HCT116 (cell line): ENCODE results near the gene EIF3I. TPM values are rescaled to one million over a fixed set of nuclear protein-coding genes. Genes with fewer than 3 reads are reported as not detected.

ENCODE experiments used
- ATAC-seq: fragments of 200-7000 bp; cut with Tn5 transposase; 2 replicates; pipeline ENCODE4 v1.9.1; 2020; ENCODE audit warnings: mild to moderate bottlenecking, moderate library complexity
- BruUV-seq: library from RNA; stranded (reverse); fragments of 400-500 nt; replicated peaks from 2 replicates; lab custom pipeline; 2021; lab: Mats Ljungman, UMichigan
- CTCF ChIA-PET: fragments of 300-600 bp; sonication (Branson Sonifier 250); formaldehyde crosslinking; loops from one replicate; lab custom pipeline; 2021; ENCODE audit warnings: antibody characterized with exemption; lab: Charles Lee
- POLR2A ChIA-PET: fragments of 300-600, 350-600 bp; sonication (Branson Sonifier 250); formaldehyde crosslinking; loops from one replicate; lab custom pipeline; 2021; ENCODE audit warnings: antibody characterized with exemption; lab: Charles Lee
- RAD21 ChIA-PET, 2 experiments: fragments of 300-600 bp; sonication (Branson Sonifier 250); formaldehyde crosslinking; loops; one replicate each; lab custom pipeline; 2023; ENCODE audit warnings: low total read pairs in 2 of 2; ENCODE audit not compliant: uncharacterized antibody in 2 of 2, unreplicated experiment in 2 of 2, low non-redundant PET in 1 of 2; lab: Charles Lee
- DNase-seq: peaks from one replicate; pipeline ENCODE4 v3.0.0-alpha.2; 2010; ENCODE audit warnings: low read depth, low spot score
- H2AFZ ChIP-seq: fragments of 200-600 bp; shearing (Covaris generic), sonication (generic); 2 replicates; pipeline ENCODE4 v1.6.1; 2017; ENCODE audit warnings: low read depth, mixed run types, mixed read lengths, antibody characterized with exemption, low read length; ENCODE audit not compliant: poor library complexity, severe bottlenecking
- H3K27ac ChIP-seq: 2 replicates; pipeline ENCODE4 v1.5.1; 2012; ENCODE audit warnings: low read depth, low read length
- H3K27me3 ChIP-seq: fragments of 200-600 bp; sonication (generic); 2 replicates; pipeline ENCODE4 v1.6.1; 2016; ENCODE audit warnings: mixed run types, low read length, mixed read lengths; ENCODE audit not compliant: insufficient read depth
- H3K36me3 ChIP-seq, 2 experiments: fragments of 200-500 bp in 1 of 2; fragments of 200-600 bp in 1 of 2; sonication (Bioruptor generic) in 1 of 2; sonication (generic) in 1 of 2; 2 replicates each; pipeline versions ENCODE4 v1.5.1 to v1.6.1; 2014 to 2016; ENCODE audit warnings: low read length in 2 of 2, inconsistent platforms in 1 of 2, mixed read lengths in 1 of 2, mixed run types in 1 of 2; ENCODE audit not compliant: insufficient read depth in 2 of 2, control insufficient read depth in 1 of 2
- H3K4me1 ChIP-seq, 2 experiments: fragments of 200-600 bp in 1 of 2; sonication (generic) in 1 of 2; 2 replicates each; pipeline versions ENCODE4 v1.5.1 to v1.6.1; 2012 to 2017; ENCODE audit warnings: low read length in 2 of 2, inconsistent platforms in 1 of 2, mild to moderate bottlenecking in 1 of 2, mixed read lengths in 1 of 2, mixed run types in 1 of 2, moderate library complexity in 1 of 2; ENCODE audit not compliant: insufficient read depth in 2 of 2, control insufficient read depth in 1 of 2
- H3K4me2 ChIP-seq: fragments of 200-600 bp; sonication (generic); 2 replicates; pipeline ENCODE4 v1.6.1; 2017; ENCODE audit warnings: mixed run types, low read length, mixed read lengths
- H3K4me3 ChIP-seq, 2 experiments: fragments of 200-600 bp in 1 of 2; sonication (generic) in 1 of 2; replicated peaks in 1 of 2; 2 replicates each; pipeline ENCODE4 v1.5.1; 2011 to 2016; ENCODE audit warnings: low read length in 2 of 2, control low read depth in 1 of 2, low read depth in 1 of 2, mild to moderate bottlenecking in 1 of 2, mixed read lengths in 1 of 2, mixed run types in 1 of 2
- H3K79me2 ChIP-seq: fragments of 200-600 bp; sonication (generic); 2 replicates; pipeline ENCODE4 v1.6.1; 2017; ENCODE audit warnings: mild to moderate bottlenecking, mixed run types, low read length, moderate library complexity, mixed read lengths; ENCODE audit not compliant: insufficient read depth
- H3K9ac ChIP-seq: fragments of 200-600 bp; sonication (generic); 2 replicates; pipeline ENCODE4 v1.6.1; 2016; ENCODE audit warnings: low read length, mixed read lengths
- H3K9me2 ChIP-seq: fragments of 200-600 bp; sonication (generic), shearing (Covaris generic); 2 replicates; pipeline ENCODE4 v1.6.1; 2017; ENCODE audit warnings: mixed run types, mild to moderate bottlenecking, moderate library complexity; ENCODE audit not compliant: insufficient read depth
- H3K9me3 ChIP-seq, 2 experiments: fragments of 200-500 bp in 1 of 2; fragments of 200-600 bp in 1 of 2; sonication (Bioruptor generic) in 1 of 2; sonication (generic) in 1 of 2; 2 replicates each; pipeline ENCODE4 v1.6.1; 2014 to 2017; ENCODE audit warnings: low read length in 2 of 2, mixed read lengths in 2 of 2, inconsistent platforms in 1 of 2, low read depth in 1 of 2, mild to moderate bottlenecking in 1 of 2, mixed run types in 1 of 2, moderate library complexity in 1 of 2; ENCODE audit not compliant: control insufficient read depth in 1 of 2, insufficient read depth in 1 of 2
- H4K20me1 ChIP-seq: fragments of 200-600 bp; sonication (generic), shearing (Covaris generic); 2 replicates; pipeline ENCODE4 v1.6.1; 2017; ENCODE audit warnings: mixed run types, mild to moderate bottlenecking, moderate library complexity; ENCODE audit not compliant: insufficient read depth
- ELF1 ChIP-seq: IDR thresholded peaks from 2 replicates; pipeline ENCODE4 v1.6.1; 2012; ENCODE audit warnings: low read depth, borderline replicate concordance
- EZH2 ChIP-seq: fragments of 200-600 bp; sonication (generic); IDR thresholded peaks from 2 replicates; pipeline ENCODE4 v1.6.1; 2017; ENCODE audit warnings: antibody characterized with exemption, mixed run types
- POLR2AphosphoS5 ChIP-seq: IDR thresholded peaks from 2 replicates; pipeline ENCODE4 v1.6.1; 2011; ENCODE audit warnings: mild to moderate bottlenecking, low read depth, low read length, moderate library complexity
- RAD21 ChIP-seq: IDR thresholded peaks from 2 replicates; pipeline ENCODE4 v1.6.1; 2012; ENCODE audit warnings: low read depth, mild to moderate bottlenecking
- SRF ChIP-seq: IDR thresholded peaks from 2 replicates; pipeline ENCODE4 v1.6.1; 2012; ENCODE audit warnings: low read depth
- YY1 ChIP-seq: IDR thresholded peaks from 2 replicates; pipeline ENCODE4 v1.6.1; 2011; ENCODE audit warnings: low read length, low read depth, moderate library complexity, mild to moderate bottlenecking; ENCODE audit not compliant: insufficient replicate concordance; ENCODE audit errors: extremely low read depth
- ZFX ChIP-seq: fragments of 450-650 bp; IDR thresholded peaks from 2 replicates; pipeline ENCODE4 v1.6.1; 2017
- intact Hi-C: fragments of 100-400 bp; cut with micrococcal nuclease; formaldehyde crosslinking; loops from 2 replicates; pipeline ENCODE4 v1.10.0; 2022
- total RNA-seq: library from RNA; stranded (reverse); gene quantifications from one replicate; pipeline ENCODE4 v1.2.1, GENCODE V29; 2021; ENCODE audit not compliant: unreplicated experiment
- TF ChIP-seq, protein P1 (sequence below): IDR thresholded peaks from 2 replicates; pipeline ENCODE4 v1.6.1; 2012; ENCODE audit warnings: low read depth
- TF ChIP-seq, protein P2 (sequence below): IDR thresholded peaks from 2 replicates; pipeline ENCODE4 v1.6.1; 2011; ENCODE audit warnings: mild to moderate bottlenecking, low read length, moderate library complexity; ENCODE audit not compliant: insufficient replicate concordance; ENCODE audit errors: extremely low read depth
- TF ChIP-seq, protein P3 (sequence below): IDR thresholded peaks from 2 replicates; pipeline ENCODE4 v1.6.1; 2012

The EIF3I gene
- total RNA-seq, 1 experiment from 2014 or later, result 323 TPM

DNA sequence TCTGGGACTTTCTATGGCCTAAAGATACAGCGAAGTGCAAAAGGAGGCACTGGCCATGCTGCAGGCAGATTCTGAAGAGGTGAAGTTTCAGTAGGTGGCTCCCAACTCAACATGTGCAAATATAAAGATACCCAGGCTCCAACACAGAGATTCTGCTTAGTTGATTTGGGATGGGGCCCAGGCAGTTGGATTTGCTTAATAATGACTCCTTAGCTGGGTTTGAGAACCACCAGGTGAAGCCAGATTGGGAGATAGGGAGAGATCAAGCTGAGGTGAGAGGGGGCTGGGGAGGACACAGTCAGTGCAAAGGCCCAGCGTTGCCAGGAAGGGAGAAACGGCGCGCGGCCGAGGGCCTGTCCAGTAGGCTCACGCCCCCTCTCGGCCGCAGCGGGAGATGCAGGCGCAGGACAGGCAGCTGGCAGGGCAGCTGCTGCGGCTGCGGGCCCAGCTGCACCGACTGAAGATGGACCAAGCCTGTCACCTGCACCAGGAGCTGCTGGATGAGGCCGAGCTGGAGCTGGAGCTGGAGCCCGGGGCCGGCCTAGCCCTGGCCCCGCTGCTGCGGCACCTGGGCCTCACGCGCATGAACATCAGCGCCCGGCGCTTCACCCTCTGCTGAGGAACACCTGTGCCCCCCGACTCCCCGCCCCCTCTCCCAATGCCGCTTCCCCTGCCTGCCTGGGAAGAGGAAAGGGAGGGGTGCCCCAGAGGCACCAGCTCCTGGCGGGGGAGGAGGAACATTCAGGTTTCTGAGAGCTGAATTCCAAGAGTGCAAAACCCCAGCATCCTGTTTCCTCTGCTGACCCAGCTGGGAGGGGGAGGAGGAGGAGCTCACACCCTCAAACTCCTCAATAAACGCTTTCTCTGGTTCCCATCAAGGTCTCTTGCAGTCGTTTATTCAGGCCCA, 26.0 kb downstream of the EIF3I start (continued):
- TF ChIP-seq EZH2 (no peak), ZFX (peak; percentile 17; the same call in 1 of the 2 replicates), POLR2AphosphoS5 (no peak), YY1 (peak; percentile 57), SRF (no peak)
- TF ChIP-seq, all 23 proteins: peak for 5

DNA sequence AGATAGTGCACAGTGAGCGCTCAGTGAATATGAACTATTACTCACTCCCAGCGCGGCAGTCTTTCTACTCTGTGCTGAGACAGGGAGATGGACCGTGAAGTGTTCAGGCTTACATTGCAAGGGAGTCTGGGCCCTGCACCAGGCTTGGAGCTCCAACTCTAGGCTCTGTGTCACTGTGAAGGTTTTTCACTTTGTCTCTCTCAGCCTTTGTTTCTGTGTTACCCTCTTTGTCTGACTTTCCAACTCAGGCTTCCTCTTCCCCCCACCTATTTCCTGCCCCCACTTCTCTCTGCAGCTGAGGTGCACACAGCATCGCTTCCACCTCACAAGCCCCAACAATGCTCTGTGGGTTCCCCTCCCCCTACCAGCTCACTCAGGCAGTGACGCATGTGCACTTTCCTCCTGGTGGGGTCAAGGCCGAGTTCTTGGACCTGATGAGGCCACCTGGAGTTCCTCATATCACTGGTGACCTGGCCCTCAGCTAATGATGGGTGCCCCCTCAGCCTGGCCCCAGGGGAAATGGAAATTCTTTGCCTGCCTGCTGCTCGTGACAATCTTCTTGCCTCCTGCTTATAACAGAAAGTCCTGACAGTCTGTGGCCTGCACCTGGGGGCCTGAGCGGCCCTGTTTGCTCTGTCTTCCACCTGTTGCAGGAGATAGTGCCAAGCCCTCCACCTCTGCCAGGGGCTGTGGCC, 27.8 kb downstream of the EIF3I start:
- DNase-seq, result no peak
- H3K36me3 ChIP-seq, result no peaks in the 10 kb centered on the region
- ATAC-seq, result no peak
- no TSS peak for BruUV-seq
- POLR2A ChIA-PET, result no interaction called here
- RAD21 ChIA-PET, result no interaction called here
- H3K27ac ChIP-seq, result no peak overlapping the region
- H3K4me1 ChIP-seq, result peaks cover 0 to 16% of the 10 kb centered on the region in 2 experiments; a peak in 3 of 4 replicates
- H3K4me2 ChIP-seq, result no peak overlapping the region
- H3K27me3 ChIP-seq, result no peaks in the 10 kb centered on the region
- H3K9ac ChIP-seq, result no peak overlapping the region
- CTCF ChIA-PET, result interaction anchor here (1.1 to 1.7 kb wide), 2 partner anchors 9 to 10 kb away, joined by 3 to 10 read pairs; no protein-coding TSS in a partner anchor
- no peaks in the 10 kb centered on the region for H3K79me2 ChIP-seq
- no peaks in the 10 kb centered on the region for H3K9me2 ChIP-seq
- H4K20me1 ChIP-seq, result no peaks in the 10 kb centered on the region
- intact Hi-C loops, result no loop called here
- no peak overlapping the region for H3K4me3 ChIP-seq
- H3K9me3 ChIP-seq, result no peaks in the 10 kb centered on the region
- no peak overlapping the region for H2AFZ ChIP-seq
- TF ChIP-seq, protein P1, sequence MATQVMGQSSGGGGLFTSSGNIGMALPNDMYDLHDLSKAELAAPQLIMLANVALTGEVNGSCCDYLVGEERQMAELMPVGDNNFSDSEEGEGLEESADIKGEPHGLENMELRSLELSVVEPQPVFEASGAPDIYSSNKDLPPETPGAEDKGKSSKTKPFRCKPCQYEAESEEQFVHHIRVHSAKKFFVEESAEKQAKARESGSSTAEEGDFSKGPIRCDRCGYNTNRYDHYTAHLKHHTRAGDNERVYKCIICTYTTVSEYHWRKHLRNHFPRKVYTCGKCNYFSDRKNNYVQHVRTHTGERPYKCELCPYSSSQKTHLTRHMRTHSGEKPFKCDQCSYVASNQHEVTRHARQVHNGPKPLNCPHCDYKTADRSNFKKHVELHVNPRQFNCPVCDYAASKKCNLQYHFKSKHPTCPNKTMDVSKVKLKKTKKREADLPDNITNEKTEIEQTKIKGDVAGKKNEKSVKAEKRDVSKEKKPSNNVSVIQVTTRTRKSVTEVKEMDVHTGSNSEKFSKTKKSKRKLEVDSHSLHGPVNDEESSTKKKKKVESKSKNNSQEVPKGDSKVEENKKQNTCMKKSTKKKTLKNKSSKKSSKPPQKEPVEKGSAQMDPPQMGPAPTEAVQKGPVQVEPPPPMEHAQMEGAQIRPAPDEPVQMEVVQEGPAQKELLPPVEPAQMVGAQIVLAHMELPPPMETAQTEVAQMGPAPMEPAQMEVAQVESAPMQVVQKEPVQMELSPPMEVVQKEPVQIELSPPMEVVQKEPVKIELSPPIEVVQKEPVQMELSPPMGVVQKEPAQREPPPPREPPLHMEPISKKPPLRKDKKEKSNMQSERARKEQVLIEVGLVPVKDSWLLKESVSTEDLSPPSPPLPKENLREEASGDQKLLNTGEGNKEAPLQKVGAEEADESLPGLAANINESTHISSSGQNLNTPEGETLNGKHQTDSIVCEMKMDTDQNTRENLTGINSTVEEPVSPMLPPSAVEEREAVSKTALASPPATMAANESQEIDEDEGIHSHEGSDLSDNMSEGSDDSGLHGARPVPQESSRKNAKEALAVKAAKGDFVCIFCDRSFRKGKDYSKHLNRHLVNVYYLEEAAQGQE, result no peak
- TF ChIP-seq YY1 (no peak), ELF1 (no peak), RAD21 (no peak)
- TF ChIP-seq, protein P2, sequence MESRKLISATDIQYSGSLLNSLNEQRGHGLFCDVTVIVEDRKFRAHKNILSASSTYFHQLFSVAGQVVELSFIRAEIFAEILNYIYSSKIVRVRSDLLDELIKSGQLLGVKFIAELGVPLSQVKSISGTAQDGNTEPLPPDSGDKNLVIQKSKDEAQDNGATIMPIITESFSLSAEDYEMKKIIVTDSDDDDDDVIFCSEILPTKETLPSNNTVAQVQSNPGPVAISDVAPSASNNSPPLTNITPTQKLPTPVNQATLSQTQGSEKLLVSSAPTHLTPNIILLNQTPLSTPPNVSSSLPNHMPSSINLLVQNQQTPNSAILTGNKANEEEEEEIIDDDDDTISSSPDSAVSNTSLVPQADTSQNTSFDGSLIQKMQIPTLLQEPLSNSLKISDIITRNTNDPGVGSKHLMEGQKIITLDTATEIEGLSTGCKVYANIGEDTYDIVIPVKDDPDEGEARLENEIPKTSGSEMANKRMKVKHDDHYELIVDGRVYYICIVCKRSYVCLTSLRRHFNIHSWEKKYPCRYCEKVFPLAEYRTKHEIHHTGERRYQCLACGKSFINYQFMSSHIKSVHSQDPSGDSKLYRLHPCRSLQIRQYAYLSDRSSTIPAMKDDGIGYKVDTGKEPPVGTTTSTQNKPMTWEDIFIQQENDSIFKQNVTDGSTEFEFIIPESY, result no peak
- TF ChIP-seq, protein P3, sequence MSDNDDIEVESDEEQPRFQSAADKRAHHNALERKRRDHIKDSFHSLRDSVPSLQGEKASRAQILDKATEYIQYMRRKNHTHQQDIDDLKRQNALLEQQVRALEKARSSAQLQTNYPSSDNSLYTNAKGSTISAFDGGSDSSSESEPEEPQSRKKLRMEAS, result no peak
